ENCODE measurements around the gene PITRM1.

PITRM1 gene

DNA sequence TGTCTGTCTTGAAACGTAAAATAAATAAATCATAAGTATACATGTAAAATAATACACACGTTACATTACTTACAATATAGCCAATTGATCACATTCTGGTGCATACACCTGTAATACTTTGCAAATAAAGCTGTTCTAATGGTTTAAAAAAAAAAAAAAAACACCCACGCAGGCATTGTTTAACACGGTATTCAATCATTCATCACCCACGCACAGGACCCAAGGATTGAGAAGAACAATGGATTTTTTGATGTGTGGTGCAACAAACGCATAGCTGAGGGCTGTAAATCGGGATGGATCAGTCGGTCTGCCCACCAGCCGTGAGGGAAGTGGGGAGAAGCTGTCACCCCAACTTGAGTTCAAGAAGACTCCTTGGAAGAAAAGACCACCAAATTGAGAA lies 8.7 kb downstream of the PITRM1 start:
- no peak for DNase-seq

DNA sequence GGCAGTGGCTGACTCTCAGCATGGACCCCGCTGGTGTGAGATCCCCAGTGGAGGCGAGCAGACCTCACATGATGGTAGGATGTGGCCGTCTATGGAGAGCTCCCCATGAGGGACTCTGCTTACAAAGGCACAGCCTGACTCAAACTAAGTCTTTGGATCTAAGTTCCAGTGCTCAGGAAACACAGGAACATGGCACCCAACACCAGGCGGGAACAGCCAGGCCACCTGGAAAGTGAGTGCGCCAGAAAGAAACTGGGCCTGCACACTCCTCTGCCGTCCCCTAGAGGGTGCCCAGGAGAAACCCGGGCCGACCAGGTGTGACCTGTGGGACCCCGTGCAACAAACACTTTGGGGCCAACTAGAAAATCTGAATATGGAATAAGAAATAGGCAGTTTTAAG lies 10.0 kb downstream of the PITRM1 start:
- no peak for DNase-seq

DNA sequence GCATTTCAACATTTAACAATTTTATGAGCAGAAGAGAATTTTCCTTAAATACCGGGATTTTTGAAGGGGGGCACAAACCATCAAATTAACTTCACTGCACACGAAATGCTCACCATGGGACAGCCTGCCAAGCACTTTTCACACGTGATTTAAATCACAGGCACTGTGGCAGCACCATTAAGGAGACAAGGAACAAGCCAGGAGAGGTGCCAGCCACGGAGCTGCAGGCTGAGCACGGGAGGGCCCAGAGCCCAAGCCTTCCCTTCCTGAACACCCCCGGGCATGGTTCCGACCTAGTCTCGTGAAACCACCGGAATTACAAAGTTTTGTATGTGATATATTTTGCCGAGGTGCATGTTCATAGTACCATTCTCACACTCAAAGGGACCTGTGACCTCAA lies 13.4 kb downstream of the PITRM1 start:
- DNase-seq = no peak

DNA sequence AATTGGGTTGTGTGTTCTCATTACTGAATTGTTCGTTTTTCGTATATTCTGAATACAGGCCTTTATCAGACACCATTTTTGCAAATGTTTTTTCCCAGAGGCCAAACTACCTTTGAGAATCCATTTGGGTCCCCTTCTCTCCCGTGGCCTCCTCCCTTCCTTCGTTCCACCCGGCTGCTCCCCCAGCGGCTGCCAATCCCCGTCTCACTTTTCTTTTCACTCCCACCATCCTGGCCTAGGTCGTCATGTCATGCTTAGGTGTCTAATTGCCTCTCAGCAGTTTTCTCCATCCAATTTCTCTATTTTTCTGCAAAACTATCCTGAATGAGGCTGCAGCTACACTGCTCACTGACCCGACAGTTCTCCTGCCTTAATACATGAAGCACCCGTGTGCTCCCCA lies 17.9 kb downstream of the PITRM1 start:
- no peak for DNase-seq

DNA sequence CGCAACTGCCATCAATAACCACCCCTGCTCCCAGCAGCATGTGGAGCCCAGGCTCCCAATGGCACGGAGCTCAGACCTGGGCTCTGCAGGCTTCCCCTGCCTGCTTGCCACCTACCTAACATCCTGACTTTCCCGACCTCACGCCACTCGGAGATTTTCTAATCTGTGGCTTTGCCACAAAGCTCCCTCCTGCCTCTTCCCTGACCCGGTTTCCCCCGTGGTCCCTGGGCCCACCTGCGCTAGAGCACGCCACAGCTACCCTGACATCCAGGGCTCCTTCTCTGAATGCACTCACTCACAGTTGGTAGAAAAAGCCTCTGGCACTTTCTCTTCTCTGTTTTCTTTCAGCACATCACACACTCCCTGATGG lies 20.0 kb downstream of the PITRM1 start:
- DNase-seq = no peak

DNA sequence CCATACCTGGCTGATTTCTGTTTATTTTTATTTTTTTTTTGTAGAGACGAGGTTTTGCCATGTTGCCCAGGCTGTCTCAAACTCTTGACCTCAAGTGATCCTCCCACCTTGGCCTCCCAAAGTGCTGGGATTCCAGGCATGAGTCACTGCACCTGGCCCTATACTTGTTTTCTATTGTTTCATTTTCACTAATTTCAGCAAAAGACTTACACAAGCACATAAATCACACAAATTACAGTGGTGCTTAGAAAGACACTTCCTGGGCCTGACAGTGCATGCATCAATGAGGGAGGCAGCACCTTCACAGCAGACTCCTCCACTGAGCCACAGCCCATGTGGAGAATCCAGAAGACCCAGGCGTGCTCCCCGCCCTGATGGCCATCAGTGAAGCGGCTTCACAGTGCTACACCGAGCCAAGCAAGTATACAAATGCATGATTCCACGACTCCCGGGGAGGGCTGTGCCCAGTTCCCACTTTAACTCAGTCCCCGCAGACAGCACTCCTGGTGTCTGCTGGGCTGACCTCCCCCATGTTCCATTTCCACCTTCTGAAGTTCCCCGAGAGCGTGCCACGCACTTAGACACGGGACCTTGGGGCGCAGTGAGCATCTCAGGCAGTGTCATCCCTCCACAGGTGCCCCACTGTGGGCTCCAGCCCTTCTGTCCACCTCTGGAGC lies 20.6 kb downstream of the PITRM1 start:
- no peak for DNase-seq

DNA sequence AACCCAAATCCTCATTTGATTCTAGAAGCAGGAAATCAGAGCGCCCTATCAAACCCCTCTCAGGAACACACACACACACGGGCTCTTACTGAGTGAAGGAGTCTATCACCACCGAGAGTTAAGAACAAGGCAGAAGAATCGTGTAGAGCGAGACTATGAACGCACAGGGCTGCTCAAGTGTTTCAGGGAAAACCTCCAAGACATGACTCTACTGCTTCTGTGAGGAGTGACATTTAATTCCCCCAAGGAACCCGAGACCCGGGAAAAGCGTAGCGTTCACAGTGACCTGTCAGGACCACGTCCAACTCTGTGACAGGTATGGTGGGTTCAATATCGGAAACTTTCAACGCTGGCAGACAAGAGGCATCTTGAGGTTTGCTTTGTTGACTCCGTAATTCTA lies 21.6 kb downstream of the PITRM1 start:
- no peak for DNase-seq

DNA sequence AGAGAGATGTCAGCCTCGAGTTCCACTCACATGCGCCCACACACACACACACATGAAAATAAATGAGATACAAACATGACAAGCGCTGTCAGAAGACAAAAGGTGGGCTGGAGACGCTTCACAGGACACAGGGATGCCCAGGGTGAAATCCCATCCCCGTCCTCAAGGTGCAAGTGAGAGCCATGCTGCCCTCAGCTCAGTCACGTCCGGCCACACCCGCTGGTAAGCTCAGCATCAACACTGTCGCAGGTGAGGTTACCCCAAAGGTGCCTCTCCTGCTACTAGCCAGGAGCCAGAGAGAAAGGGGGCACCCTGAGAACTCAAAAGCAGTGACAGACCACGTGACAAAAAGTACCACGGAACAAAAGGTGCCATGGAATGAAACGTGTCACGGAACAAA lies 22.2 kb downstream of the PITRM1 start:
- no peak for DNase-seq

DNA sequence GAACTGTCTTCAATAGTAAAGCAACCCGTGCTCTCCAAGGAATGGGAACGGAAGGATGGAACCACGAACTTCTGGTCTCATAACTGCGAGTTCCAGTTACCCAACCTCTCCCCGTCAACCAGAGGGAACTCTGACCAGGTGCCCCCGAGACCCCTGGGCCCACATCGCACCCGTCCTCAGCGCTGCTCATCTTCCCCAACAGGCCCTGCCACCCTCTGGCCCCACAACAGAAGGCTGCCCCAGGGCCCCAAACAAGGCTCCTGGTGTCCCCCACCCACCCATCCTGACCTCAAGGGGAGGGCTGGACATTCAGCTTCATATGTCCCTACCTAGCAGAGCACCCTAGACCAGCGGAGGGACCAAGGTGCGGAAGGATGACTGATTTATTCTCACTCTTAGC lies 22.7 kb downstream of the PITRM1 start:
- no peak for DNase-seq

DNA sequence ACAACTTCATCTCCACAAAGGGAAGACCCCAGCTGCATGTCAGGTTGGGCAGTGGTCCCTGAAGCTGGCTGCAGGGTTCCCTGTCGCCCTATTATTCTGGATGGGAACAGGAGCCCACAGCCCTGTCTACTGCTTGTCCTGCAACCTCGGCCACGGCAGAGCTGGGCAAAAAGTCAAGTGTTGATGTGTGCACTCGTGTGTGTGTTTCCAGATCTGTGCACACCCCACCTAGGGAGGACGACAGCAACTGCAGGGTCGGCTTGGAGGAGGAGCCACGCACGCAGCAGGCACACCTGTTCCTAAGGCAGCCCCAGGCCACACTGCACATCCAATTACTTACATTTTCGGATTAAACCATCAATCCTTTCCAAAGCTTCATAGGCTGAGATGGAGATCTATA lies 23.6 kb downstream of the PITRM1 start:
- DNase-seq = no peak

DNA sequence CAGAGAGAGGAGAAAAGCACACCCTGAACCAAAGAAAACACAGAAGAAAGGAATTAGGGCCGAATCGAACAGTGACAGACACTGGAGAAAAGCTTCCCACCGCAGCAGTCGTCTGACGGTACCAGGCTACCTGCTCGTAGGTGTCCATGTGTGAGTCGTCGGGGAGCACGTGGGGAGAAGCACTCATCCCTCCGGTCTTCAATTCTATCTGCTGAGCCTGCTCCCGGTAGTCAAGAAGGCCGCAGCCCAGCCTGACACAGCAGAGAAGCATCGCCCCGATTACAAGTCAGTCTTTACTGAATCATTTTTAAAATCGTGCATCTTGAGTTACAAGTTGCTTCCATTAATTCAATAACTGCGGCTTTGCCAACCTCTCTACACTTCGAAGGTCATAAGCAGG lies 24.5 kb downstream of the PITRM1 start:
- DNase-seq = no peak

DNA sequence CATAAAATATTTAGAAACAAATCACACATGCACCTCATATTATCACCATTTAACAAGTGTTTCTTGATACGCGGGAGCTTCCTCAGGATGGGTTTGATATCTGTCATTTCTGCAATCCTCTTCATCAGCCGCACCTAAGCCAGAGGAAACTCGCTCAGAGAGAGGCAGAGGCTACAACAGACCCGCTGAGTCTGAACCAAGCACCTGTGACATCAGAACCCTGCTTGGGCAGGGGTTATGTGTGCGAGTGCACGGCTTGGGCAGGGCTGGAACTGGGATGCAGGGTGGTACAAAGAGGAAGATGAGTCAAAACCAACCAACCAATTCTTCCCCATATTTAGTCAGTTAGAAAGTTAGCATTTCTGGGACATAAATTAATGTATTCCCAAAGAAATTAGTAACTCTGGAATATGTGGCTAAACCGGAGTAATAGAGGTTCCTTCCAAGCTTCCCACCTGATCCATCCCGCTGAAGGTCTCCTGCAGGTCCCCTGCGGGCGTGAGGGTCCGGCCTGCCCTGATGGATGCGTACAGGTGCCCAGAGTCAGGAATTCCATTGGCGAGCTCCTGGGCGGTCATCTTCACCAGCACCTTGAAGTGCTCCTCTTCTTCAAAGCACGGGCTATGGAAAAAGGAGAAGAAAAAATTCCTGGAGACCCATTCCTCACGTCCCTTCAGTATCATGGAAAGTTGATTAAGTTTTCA lies 25.3 kb downstream of the PITRM1 start:
- no peak for DNase-seq

DNA sequence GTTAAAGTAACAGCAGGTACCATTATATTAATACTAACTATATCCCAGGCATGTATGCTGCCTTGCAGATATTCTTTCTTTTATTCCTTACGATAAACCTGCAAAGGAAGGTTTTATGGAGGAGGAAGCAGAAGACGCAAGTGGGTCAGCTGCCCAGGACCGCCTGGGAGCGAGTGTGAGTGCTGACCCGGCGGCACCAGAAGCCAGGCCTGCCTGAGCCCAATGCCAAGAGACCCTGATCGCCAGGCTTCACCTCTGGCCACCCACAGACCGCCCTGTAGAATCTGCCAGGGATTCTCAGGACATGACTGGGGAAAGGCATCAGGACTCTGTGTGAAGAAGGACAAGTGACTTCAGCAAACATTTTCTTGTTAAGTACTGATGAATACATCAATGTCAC lies 26.3 kb downstream of the PITRM1 start:
- no peak for DNase-seq

DNA sequence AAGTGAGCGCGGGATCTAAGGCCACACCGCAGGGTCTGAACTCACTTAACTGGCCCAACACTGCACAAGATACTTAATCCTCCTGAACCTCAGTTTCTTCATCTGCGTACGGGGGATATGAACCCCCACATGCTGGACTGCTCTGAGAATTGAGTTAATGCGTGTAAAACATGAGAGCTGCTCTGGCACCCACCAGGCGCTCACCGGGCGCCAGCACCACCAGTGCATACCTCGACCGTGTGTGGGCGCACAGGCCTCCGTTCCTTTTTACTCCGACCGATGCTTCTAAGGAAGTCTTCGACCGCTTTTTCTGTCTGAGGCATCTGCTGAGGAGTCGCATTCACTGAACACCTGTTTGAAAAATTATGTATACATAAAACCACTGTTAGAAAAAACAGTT lies 27.2 kb downstream of the PITRM1 start:
- no peak for DNase-seq

DNA sequence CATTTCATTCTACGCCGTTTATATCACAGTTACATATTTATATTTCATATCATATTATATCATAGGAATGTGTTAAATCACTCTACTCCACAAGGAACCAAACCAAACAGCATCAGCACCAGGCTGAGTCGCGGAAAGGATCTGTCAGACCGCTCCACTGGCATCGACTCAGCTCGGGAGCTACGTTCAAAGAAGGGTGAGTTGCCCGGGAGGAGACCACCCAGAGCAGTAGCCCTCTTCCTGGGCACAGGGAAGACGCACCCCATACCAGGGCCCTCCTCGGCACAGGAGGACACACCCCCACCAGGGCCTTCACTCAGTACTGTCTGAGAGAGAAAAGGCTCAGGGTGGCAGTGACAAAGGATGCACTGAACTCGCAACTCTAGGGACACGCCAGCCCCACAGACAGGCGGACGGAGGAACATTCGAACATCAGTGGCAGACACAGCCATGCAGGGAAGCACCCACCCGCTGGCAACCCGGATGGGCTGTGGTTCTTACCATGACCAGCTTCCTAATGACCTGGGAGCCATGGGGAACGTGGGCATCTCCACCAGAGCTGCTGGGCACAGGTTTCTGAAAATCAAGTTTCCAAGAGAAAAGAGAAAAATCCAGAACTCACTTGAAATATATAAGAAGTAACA lies 28.7 kb downstream of the PITRM1 start:
- no peak for DNase-seq

DNA sequence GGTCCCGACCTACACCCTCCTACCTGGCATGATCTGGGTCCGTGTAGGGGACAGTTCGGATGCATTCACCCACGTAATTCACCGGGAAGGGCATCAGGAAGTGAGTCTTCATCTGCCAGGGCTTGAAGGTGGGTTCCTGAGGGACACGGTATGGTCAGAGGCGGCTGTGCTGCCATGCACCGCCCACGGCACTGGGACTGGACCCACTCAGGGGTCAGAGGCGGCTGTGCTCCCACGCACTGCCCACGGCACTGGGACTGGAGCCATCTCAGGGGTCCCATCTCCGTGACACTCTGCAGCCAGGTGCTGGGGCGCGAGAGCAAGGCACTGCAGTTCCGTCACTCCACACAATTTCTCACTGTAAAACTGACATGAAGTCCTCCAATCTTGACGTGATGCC lies 29.2 kb downstream of the PITRM1 start:
- DNase-seq = no peak

DNA sequence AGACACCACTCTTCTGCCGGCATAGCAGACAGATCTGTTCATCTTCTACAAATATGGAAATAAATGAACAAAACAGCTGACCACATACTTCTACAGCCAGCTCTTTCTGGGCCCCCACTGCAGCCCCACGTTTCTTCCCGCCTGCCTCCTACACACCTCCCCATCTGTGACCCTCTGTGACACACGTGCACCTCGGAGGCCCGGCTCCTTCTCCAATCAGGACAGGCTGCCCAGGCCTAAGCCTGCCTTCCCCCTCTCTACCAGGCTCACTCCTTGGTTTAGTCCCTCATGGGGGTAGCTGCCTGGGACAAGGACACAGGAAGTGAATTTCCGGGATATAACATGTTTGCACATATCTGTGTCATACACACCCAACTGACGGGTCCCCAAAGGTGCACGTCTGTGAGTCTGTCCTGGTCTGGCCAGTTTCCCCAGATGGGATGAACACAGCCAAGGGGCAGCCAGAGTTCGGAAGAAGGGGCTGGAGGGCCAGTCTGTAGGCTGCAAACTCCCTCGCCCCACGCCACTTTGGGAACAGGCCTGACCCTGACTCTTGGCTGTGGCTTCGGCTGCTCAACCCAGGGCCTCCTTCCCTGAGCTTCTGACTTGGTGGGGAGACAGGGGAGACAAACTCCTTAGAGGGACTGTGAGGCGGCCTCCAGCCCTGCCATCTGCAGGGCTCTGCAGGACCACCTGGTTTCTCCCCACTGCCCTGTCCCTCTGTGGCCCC lies 30.3 kb downstream of the PITRM1 start:
- DNase-seq = no peak

DNA sequence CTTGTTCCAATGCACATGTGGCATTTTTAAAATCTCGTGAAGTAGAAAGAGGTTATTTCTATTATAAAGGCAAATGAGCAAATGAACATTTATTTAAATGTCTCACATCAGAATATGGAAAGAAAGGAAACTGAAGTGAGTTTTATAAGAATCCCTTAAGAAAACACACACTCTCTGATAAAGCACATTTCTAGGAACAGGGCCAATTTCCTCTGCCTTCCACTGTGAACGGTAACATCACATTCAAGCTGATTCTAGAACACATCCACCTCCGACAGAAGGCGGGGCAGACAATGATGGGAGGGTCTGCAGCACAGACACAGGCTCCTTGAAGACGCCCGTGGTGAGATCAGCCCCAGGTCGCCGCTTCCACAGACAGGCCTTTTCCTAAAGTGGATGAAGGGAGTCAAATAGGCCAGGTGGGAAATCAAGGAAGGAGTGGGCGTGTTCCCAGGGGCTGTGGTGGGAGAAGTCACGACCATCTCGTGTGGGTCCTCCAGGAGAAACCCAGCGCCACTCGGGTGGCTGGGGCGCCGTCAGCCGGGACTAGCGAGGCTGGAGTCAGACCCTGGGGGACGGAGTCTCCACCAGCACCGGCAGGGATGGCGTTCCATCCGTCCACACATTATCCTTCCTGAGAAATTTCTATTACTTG lies 31.1 kb downstream of the PITRM1 start:
- no peak for DNase-seq

DNA sequence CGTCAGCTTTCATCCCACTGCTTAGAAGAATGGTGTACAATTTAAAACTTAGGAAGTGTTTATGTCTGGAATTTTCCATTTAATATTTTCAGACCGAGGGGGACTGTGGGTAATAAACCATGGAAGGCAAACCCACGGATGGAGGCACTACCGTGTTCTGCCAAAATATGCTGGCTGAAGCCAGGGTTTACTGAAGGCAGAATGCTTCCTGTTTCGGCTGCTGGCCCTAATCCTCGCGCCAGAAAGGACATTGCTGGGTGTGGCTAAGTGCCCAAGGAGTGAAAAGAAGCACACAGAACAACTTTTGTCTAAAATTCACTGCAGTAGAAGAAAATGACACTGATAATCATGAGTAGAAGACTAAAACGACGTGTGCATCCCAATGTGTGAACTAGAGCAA lies 32.3 kb downstream of the PITRM1 start:
- no peak for DNase-seq

DNA sequence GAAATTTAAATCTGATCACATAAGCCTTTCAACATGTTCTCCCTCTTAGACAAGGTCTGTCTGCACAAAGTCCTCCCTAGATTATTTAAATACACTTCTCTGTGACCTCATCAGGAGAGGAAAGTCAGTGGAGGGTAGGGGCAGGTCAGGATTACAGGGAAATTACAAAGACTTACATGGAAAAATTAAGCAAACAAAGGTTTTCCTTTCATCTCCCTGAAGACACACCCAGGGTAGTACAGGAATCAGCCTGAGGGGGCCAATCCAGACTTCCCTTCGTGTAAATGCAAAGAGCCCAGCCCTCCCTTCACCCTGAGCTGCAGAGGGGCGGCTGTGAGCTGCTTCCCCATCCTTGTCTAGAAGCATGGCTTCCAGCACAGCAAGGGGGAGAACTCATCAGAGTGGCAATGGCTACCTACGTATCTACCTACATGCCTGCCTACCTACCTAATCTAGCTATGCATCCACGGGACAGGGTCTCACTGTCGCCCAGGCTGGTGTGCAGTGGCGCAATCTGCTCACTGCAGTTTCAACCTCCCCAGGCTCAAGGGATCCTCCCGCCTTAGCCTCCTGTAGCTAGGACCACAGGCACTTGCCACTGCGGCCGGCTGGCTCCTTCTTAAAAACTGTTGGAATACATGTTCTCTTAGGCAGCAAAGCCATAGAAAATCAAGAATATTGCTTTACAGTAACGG lies 33.2 kb downstream of the PITRM1 start:
- DNase-seq = no peak

DNA sequence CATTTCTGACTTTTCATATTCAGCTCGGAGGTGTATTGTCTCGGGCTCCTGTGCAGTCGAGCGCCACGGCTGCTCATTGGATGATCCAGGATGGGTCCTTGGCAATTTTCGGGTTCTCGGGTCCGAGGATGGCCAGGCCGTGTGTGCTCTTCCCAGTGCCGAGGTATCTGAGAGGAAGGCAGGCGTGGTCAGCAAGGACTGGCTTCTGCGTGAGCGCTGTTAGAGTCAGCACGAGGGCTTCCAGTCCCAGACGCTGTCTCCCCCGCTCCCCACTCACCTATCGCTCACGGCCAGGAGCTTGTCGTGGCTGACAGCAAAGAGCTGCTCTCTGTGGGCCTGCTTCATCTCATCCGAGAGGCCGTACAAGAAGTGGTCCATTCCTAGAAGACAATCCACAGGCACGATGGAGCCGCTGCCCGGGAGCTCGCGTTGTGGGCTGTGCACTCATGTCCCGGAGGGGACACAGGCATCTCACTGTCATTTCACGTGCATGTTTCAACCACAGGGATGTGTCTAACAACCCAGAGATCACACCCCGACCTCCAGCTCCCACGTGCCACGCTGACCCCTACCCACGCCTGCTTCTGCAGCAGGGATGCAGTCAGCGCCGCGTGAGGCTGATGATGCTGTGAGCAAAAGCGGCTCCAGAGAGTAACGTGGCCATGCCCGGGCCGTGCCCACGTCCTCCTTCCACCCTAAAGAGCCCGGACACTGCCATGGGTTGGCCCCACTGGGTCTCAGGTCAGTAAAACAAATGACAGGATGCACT lies 34.4 kb downstream of the PITRM1 start:
- no peak for DNase-seq

Measured in SHP77 (cell line).